IPS-NIHi7 (cell line): ENCODE results near the gene RABGGTA.
"Not testable (repeated sequence)": the region's sequence is repeated elsewhere in the genome, so short reads cannot be mapped to it uniquely, and the experiment has no call there.

Experiments
- DNase-seq: peaks from one replicate; pipeline ENCODE4 v3.0.0; 2012; ENCODE audit warnings: mixed read lengths; ENCODE audit errors: extremely low spot score

RABGGTA gene

DNA sequence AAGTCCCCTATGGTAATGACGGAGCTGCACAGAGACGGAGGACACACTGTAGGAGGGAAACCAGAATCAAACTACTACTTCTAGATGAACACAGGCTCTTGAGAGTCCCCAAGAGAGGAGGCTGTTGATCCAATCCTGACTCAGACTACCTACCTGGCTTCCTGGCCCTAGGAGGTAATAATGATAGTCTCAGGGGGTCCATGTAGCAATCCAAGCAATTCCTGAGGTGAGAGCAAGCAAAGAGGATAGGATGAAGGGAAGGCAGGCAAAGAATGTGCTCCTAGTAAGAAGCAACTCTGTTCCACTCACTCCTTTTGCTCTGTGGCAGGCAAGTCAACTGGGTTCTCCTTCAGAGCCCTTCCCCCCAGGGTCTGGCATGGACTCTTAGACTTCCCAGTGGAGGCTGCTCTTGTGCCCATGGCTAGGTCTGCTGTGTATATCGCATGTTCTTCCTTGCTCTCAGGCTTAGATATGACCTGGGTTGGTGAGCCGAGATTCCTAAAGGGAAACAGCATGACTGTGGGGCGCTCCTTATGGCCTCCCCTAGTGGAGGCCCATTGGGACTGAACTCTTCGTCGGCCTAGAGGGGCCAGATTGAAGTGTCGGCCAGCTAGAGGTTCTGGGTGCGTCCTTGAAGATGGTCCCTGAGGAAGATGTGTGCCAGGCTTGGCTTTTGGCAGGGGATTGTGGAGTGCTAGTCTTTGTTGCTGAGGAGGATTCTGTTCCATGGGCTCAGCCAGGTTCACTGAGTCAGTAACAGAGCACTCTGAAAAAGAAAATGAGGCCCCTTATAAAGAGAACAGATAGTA is 31.1 kb downstream of the RABGGTA start:
- no peak for DNase-seq

DNA sequence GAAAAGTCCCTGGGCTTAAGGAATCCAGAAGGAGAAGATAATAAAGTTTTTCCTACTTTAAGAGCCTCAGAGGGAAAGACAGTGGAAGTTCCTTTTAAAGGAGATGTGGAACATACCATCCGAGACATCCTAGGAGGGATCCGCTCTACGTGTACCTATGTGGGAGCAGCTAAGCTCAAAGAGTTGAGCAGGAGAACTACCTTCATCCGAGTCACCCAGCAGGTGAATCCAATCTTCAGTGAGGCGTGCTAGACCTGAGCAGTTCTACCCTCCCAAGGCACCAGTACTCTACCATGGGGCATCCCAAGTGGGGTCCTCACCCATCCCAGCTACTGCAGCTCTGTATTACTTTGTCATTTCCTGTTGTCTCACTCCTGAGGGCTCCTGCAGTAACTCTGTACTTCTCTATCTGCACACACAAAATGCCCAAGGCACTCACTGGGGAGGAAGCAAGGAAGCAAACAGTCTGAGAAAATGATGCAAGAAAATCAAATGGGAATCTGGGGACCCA is 32.8 kb downstream of the RABGGTA start:
- DNase-seq: no peak

DNA sequence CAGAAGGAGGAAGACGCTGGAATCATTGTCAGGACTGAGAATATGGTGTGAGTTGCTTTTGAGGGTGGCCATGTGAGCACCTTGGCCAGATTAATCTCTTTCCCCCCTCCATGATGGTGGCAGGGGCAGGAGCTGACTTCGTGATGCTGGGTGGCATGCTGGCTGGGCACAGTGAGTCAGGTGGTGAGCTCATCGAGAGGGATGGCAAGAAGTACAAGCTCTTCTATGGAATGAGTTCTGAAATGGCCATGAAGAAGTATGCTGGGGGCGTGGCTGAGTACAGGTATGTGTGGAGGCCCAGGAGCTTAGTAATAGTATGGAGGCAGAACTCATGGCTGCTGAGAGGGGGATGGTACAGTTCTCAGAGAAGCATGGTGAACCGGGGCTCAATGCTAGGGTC is 33.3 kb downstream of the RABGGTA start:
- no peak for DNase-seq

DNA sequence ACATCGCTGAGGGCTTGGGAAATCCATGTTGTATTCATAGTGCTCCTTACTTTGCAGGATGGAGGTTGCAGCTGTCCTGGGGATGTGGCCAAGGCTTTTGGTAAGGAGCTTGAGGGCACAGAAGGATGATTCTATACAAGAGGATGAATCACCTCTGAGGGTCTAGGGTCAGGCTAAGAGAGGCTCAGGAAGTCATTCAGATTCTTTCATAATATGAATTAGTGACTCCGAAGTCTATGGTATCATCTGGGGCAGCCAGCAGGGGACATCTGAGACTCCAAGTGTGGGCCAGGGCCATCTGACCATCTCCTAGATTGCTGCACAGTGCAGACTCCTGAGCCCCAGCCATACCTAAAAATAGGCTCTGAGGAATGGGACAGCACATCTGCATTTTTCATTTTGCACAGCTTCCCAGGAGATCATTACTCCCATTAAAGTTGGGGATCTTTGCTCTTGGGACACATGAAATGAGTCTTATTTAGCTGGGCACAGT is 33.9 kb downstream of the RABGGTA start:
- no peak for DNase-seq

DNA sequence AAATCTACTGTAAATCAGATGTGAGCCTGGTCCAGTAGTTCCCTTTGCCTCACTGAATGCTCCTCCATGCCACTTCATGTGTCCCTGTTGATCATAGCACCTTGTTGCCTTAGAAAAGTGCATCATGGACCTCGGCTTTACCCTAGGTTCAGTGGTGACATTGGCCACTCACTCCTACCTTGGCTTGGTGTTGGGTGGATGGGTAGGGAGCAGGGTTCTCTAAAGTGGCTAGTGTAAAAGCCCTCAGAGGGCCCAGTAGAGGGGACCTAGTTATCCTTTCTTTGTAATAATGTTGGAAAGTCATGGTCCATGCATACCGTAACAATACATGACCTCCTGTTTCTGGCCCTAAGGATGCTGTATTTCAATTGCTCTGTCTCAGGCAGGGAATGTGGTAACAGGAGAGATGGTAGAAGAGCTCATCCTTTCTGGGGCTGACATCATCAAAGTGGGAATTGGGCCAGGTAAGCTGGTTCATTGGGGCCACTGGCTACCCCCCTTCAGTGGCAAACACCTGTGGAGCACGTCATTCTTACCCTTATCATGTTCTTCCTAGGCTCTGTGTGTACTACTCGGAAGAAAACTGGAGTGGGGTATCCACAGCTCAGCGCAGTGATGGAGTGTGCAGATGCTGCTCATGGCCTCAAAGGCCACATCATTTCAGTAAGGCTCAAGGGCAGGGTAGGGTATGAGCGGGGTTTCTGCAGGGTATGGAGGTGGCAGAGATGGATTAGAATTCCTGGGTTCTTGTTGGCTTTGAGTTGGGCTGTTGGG is 34.5 kb downstream of the RABGGTA start:
- DNase-seq: no peak

DNA sequence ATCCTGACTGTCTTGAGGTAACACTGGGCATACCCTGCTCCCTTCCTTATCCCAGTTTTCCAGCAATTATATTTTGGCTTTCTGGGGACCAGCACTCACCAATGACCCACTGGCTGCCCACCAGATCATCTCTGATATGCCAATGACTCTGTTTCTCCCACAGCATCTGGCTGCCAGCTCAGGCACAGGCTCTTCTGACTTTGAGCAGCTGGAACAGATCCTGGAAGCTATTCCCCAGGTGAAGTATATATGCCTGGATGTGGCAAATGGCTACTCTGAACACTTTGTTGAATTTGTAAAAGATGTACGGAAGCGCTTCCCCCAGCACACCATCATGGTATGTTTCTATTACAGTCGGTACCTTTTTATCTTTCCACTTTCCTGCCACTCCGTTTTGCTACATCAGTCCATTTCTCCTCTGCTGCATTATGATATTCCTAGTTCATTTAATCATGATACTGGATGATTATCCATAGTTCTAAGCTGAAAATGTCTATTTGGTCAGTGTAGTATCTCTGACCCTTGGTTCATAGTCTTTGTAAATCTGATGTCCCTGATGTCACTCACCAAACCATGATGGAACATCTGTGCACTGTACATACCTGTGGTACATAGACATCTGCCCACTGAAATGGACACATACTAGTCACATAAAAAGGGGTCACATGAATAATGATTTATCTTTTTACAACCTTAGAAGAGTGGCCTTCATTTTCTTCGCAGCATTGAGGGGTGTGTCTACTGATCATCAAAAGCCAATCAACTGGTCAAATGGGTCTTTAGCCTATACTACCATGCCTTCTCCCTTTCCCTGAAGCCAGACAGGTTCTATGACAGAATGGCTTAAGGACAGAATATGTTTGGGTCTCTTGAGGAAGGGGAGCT is 35.4 kb downstream of the RABGGTA start:
- DNase-seq: no peak

DNA sequence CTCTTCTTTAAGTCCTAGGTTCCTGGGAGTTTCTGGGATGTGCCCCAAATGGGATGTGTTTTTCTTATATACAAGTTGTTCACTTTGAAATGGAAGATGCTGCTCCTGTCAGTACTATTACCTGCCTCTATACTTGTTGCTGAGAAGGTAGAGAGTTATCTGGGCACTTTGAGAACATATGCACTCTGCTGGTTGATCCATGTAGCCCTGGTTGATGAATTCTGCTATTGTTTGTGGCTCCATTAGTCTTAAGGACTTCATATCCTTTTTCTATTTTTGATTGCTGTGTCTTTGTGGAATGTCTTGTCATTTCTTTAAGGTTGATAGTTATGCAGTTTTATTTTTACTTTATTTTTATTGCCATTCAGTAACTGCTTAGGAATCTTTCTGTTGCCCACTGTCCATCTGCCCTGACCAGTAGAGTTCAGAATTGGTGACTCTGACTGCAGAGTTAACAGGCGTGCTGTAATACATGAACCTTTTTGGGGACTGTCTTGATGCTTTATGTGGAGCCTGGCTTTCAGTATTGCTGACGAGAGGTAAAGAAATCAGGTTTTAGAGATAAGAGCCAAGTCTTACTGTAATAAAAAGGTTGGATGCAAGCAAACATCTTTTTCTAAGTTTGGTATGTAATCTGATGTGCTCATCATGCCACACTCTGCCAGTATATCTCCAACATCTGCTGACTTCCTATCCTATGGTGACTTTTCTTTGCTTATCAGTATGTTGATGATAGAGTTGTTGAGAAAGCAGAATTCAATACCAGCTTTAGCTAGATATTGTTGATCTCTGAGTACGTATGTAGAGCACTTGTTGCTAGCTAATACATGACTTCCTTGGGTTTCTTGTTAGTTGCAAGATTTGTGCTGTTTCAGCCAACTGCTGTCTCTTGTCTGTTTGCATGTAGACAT is 37.0 kb downstream of the RABGGTA start:
- no peak for DNase-seq

DNA sequence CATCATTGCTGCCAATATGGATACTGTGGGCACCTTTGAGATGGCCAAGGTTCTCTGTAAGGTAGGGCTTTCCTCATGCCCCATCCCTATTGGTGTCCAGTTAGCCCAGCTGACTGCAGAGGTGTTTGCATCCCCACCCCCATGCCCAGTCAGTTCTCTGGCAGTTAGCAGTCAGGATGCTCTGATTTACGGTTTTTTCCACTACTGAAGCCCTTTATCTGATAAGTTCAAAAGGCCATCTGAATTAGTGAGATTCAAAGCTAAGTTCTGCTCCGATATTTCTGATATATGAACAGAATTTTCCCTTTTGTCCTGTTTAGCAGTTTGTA is 37.9 kb downstream of the RABGGTA start:
- DNase-seq: no peak

DNA sequence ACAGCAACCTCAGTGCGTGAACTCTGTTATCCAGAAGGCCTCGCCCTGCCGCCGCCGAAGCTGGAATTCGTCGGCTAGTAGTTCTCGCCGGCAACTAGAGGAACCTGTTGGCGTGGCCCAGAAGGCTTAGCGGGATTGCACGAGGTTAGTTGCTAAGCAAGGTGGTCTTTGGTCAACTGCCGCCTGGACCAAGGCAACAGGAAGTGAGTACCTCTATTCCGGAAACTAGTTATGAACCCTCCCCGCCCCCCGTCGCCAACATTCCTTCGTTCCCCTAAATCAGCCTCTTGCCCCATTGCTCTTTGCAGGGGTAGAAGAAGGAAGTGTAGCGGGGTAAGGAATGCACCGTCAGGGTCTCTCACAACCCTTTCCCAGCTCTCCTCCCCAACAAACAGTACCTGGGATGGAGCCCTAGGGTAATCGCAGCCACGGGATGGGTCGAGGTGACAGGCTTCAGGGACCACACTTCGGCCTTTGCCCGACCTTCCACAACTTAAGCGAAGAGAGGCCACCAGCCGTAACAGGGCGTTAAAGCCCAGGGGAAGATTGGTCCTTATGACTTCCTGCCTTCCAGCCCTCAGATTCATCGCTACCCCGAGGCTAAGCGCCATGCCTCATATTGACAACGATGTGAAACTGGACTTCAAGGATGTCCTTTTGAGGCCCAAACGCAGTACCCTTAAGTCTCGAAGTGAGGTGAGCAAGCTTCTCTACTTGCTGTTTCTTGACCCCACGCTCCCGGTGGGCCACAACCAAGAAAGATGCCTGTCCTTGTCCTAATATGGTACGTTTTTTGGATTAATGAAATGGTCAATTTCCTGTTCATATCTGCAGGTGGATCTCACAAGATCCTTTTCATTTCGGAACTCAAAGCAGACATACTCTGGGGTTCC is 38.5 kb downstream of the RABGGTA start, which contains the start of gene GMPR2:
Gene GMPR2, plus strand, starts transcription at position 285 of the 893 bp plus-strand sequence. Its CDS starts 325 bp downstream, at position 610.
- no peak for DNase-seq

DNA sequence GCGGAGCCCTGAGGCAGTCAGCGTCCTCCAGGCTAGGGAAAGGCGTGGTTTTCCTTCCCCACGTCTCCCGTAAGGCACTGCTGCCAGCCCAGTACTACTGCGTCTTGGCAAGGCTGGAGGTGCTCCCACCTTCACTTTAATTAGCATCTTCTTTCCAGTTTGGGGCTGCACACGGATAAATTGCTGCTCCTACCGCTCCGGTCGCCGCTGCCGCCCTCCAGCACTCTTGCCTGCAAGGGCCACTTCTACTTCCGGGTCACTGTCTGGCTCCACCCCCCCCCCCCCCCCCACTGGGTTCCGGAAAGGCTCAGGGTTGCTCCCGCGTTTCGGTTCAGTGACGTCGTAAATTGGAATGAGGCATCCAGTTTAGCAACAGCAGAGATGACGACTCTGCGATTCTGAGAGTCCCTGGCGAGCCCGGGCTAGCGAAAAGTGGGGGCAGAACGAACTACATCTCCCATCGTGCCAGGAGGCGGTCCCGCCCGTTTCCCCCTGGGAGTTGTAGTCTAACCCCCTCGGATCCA is 39.2 kb downstream of the RABGGTA start, which contains the start of gene NEDD8:
Gene NEDD8, minus strand, starts transcription at position 247 of the 524 bp plus-strand sequence. Its CDS starts 100 bp downstream, at position 147.
- peak; percentile 84 for DNase-seq

DNA sequence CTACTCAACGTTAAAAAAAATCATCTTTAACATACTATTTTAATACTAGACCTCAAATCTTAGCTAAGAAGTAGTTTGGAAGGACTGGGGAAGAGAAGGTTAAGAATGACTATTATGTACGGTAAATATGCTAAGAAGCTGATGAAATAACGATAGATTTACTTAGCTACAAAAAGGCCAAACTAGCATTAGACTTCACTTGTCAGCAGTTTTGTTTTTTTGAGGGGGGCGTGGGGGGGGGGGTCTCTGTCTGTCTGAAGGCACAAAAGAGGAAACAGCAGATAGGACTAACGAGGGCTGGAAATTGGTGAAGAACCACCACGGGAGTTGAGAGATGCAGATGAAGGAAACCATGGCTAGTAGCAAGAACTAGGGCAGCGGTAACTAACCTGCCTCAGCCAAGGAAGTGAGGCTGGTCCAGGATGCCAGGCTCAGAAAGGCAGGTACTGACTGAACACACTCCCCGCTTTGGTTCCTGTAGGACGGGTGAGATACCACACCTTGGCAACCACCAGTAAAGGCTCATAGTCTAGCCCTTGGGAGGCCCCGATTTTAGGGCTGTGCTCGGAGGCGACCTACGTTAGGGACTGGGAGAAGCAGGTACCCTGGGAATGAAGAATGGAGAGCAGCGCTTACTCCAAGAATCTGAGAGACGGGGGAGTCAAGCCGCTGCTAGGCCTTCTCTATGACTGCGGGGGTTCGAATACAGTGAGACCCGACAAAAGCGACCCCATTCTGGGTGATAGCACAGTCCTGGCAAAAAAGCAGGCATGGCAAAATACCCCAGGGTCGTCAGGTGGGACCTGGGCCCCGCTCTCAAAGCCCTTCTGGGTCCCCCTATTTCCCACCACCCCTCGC is 39.9 kb downstream of the RABGGTA start:
- no peak for DNase-seq

DNA sequence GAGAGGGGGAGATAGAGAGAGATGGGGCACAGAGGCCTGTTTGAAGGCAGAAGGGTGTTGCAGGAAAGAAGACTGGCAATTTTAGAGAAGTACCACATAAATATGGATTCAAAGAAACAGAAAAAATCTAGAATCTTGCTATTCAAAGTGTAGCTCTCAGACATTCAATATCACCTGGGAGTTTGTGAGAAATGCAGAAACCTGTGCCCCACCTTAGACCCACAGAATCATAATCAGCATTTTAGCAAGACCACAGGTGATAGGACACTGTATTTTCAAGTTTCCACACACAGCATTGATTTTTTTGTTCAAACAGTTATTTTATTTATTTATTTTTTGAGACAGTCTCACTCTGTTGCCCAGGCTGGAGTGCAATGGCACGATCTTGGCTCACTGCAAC is 42.5 kb downstream of the RABGGTA start:
- DNase-seq: no peak

DNA sequence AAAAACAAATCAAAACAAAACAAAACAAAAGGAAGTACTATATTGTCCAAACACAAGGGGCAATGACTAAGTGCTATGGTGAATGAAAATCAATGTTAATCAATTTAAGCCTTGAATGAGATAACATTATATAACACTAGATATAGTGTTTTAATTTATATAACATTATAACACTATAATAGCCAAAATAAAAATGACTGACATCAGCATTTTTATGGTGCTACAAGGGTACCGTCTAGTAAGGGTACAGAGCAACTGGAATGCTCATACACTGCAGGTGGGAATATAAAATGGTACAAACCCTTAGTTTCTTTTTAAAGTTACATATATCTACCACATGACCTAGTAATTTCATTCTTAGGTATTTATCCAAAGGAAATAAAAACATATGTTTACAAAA is 44.9 kb downstream of the RABGGTA start:
- no peak for DNase-seq

DNA sequence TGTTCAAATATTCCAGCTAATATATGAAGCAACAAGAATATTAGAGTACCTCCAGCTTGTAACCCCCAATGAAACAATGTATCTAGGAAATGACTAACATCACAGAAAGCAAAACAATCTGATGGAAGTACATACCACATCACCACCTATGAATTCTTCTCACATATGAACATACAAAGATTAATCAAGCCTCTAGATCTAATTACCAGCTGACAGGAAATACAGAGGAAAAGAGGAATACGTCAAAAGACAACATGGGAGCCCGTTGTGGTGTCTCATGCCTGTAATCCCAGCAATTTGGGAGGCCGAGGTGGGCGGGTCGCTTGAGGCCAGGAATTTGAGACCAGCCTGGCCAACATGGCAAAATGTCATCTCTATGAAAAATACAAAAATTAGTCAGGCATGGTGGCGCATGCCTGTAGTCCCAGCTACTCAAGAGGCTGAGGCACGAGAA is 46.8 kb downstream of the RABGGTA start:
- DNase-seq: no peak

DNA sequence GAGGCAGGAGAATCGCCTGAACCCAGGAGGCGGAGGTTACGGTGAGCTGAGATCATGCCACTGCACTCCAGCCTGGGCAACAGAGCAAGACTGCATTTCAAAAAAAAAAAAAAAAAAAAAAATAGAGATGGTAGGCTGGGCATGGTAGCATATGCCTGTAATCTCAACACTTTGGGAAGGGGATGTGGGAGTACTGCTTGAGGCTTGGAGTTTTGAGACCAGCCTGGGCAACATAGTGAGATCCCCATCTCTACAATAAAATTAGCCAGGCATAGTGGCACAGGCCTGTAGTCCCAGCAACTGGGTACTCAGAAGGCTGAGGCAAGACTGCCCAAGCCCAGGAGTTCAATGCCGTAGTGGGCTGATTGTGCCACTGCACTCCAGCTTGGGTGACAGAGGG is 48.4 kb downstream of the RABGGTA start:
- DNase-seq: not testable (repeated sequence)

DNA sequence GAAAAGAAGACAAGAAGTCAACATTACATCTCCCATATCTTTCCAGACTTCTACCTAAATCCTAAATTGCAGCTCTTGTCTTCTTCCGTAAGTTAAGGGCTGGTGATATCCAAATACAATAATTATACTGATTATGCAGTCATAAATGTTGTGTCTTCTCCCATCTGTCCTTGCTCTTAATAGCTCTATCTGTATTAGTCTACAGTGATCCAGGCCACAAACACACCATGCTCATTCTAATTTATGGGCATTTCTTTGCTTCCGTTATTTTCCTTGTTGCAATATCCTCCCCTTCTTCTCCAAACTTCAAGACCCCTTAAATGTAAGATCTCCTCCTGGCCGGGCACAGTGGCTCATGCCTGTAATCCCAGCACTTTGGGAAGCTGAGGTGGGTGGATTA is 51.9 kb downstream of the RABGGTA start:
- no peak for DNase-seq

DNA sequence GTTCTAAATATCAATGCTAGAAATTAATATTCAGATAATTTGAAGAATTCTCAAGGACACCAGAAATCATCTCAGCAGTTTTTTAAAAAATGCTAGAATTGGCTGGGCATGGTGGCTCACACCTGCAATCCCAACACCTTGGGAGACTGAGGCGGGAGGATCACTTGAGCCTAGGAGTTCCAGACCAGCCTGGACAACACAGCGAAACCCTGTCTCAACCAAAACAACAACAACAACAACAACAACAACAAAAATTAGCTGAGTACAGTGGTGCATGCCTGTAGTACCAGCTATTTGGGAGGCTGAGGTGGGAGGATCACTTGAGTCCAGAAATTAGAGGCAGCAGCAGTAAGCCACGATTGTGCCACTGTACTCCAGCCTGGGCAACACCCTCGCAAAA is 52.3 kb downstream of the RABGGTA start:
- DNase-seq: no peak

DNA sequence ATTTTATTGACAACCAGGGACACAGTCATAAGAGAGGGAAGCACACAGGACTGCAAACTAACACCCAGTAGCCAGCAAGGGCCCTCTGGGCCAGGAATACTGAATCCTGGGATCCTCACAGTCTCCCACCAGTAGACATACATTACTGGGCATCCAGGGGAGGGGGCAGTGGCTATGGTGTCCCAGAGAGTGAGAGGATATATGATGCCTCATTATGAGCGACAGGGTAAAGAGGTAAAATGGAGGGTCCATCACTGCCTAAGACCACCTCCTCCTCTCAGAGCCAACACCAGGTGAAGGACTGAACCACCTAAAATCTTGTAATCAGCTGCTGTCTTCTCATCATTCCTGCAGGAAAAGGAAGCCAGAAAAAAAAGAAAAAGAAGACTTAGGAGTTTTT is 54.5 kb downstream of the RABGGTA start:
- DNase-seq: not testable (repeated sequence)
